Gastrocnemius medialis (tissue), 4 donors: ENCODE measurements around the gene ZNF507. TPM values are rescaled to one million over a fixed set of nuclear protein-coding genes. Genes with fewer than 3 reads are reported as not detected.

ENCODE experiments used
- ATAC-seq, 2 donors: fragments of 150-250 bp; one replicate each; pipeline ENCODE4 v1.9.1; 2016
- DNase-seq, 2 donors: peaks; one replicate each; pipeline ENCODE4 v3.0.0-alpha.2; 2019
- H3K27ac ChIP-seq, 4 donors: fragments of 200-600 bp; sonication (generic); 1 replicate in 1 of 4; 2 replicates in 3 of 4; pipeline ENCODE4 v1.5.1; 2016 to 2018; ENCODE audit warnings: mild to moderate bottlenecking in 2 of 4, moderate library complexity in 1 of 4
- H3K27me3 ChIP-seq, 3 donors: fragments of 200-600 bp; sonication (generic) in 2 of 3; 1 replicate in 1 of 3; 2 replicates in 2 of 3; pipeline versions ENCODE4 v1.5.1 to v1.6.0; 2016 to 2019; ENCODE audit warnings: mild to moderate bottlenecking in 1 of 3, moderate library complexity in 1 of 3
- H3K36me3 ChIP-seq, 2 donors: fragments of 200-600 bp; sonication (generic) in 1 of 2; one replicate each; pipeline ENCODE4 v1.5.1; 2017 to 2018
- H3K4me1 ChIP-seq, 2 donors: fragments of 200-600 bp; sonication (generic) in 1 of 2; one replicate each; pipeline ENCODE4 v1.5.1; 2016 to 2017; ENCODE audit warnings: mild to moderate bottlenecking in 2 of 2
- H3K4me3 ChIP-seq, 4 donors: fragments of 200-600 bp; sonication (generic) in 3 of 4; 1 replicate in 1 of 4; 2 replicates in 3 of 4; pipeline ENCODE4 v1.5.1; 2016 to 2019; ENCODE audit warnings: mild to moderate bottlenecking in 2 of 4
- H3K9me3 ChIP-seq, 3 donors: fragments of 200-600 bp; sonication (generic) in 2 of 3; 1 replicate in 1 of 3; 2 replicates in 2 of 3; pipeline ENCODE4 v1.5.1; 2016 to 2019
- CTCF ChIP-seq, 5 experiments: fragments of 450-650 bp in 3 of 5; fragments of 200-600 bp in 2 of 5; sonication (generic) in 2 of 5; IDR thresholded peaks in 4 of 5; conservative IDR thresholded peaks in 1 of 5; 1 replicate in 4 of 5; 2 replicates in 1 of 5; pipeline ENCODE4 v1.5.1; 2016 to 2019; ENCODE audit warnings: antibody characterized with exemption in 5 of 5, mild to moderate bottlenecking in 3 of 5, moderate library complexity in 3 of 5
- POLR2A ChIP-seq, 2 donors: fragments of 450-650 bp; IDR thresholded peaks; one replicate each; pipeline ENCODE4 v1.6.1; 2017; ENCODE audit warnings: antibody characterized with exemption in 2 of 2, mild to moderate bottlenecking in 2 of 2, moderate library complexity in 2 of 2
- in situ Hi-C, 4 donors: fragments of 200-750 bp; cut with MboI; loops; one replicate each; pipeline versions ENCODE4 v1.15.0 to v1.8.0; 2017; ENCODE audit warnings: low sequenced_read_pairs in 4 of 4
- intact Hi-C: fragments of 100-400 bp; cut with DNase I; formaldehyde crosslinking; loops from one replicate; pipeline ENCODE4 v1.15.1; 2023; ENCODE audit warnings: low total_unique reads
- total RNA-seq, 4 donors: library from RNA; depleted of rRNA; stranded (reverse); fragments of >200 nt; gene quantifications; one replicate each; pipeline versions ENCODE4 v1.1.0 to v1.2.3, GENCODE V29; 2016

ZNF507 gene
- total RNA-seq, 4 donors from 2014 or later, result 11.9 to 21.8 (median 17.8) TPM

GRCh38 chr19:32396046-32396652, 50.7 kb downstream of the ZNF507 start:
- TF ChIP-seq POLR2A (IDR thresholded peaks at IDR 0.05) (no peak), CTCF (IDR thresholded peaks at IDR 0.05 in 4 of 5, conservative IDR thresholded peaks at IDR 0.05 in 1 of 5) (no peak)
- no peak overlapping the region for H3K4me3 ChIP-seq
- H3K4me1 ChIP-seq, result no peaks in the 10 kb centered on the region
- DNase-seq, result no peak
- no peak for ATAC-seq
- H3K27ac ChIP-seq, result no peak overlapping the region
- H3K27me3 ChIP-seq, result no peaks in the 10 kb centered on the region
- in situ Hi-C loops (no loop called here), intact Hi-C loops (no loop called here)
- H3K9me3 ChIP-seq, result no peaks in the 10 kb centered on the region
- no peaks in the 10 kb centered on the region for H3K36me3 ChIP-seq

- Histone ChIP-seq H3K4me3 (no peak overlapping the region), H3K9me3 (no peaks in the 10 kb centered on the region), H3K27me3 (no peaks in the 10 kb centered on the region), H3K36me3 (no peaks in the 10 kb centered on the region), H3K4me1 (no peaks in the 10 kb centered on the region), H3K27ac (no peak overlapping the region)
- in situ Hi-C loops, result no loop called here
- DNase-seq, result no peak
- no peak for ATAC-seq
- TF ChIP-seq POLR2A (IDR thresholded peaks at IDR 0.05) (no peak), CTCF (IDR thresholded peaks at IDR 0.05 in 4 of 5, conservative IDR thresholded peaks at IDR 0.05 in 1 of 5) (no peak)
- intact Hi-C loops, result no loop called here
Observed at GRCh38 chr19:32397671-32398101, 52.3 kb downstream of the ZNF507 start.

- no peak for DNase-seq
- Histone ChIP-seq H3K9me3 (no peaks in the 10 kb centered on the region), H3K27ac (no peak overlapping the region), H3K4me3 (no peak overlapping the region), H3K4me1 (peaks cover 12 to 20% of the 10 kb centered on the region in 2 donors), H3K27me3 (no peaks in the 10 kb centered on the region), H3K36me3 (no peaks in the 10 kb centered on the region)
- TF ChIP-seq POLR2A (IDR thresholded peaks at IDR 0.05) (no peak), CTCF (IDR thresholded peaks at IDR 0.05 in 4 of 5, conservative IDR thresholded peaks at IDR 0.05 in 1 of 5) (no peak)
- ATAC-seq, result no peak
- in situ Hi-C loops, result loop anchor here in 2 of 4 donors (10.0 kb wide), 2 partner anchors 47 to 67 kb away; no protein-coding TSS in a partner anchor
- intact Hi-C loops, result no loop called here
Observed at GRCh38 chr19:32401992-32402391, 56.6 kb downstream of the ZNF507 start.

- intact Hi-C loops (no loop called here), in situ Hi-C loops (loop anchor here in 2 of 4 donors (10.0 kb wide), 2 partner anchors 49 to 69 kb away; no protein-coding TSS in a partner anchor)
Observed at GRCh38 chr19:32403291-32403995, 58.0 kb downstream of the ZNF507 start.

More at GRCh38 chr19:32403291-32403995, 58.0 kb downstream of the ZNF507 start:
- peaks cover 0 to 6% of the 10 kb centered on the region in 2 donors for H3K36me3 ChIP-seq
- TF ChIP-seq CTCF (IDR thresholded peaks at IDR 0.05 in 4 of 5, conservative IDR thresholded peaks at IDR 0.05 in 1 of 5) (no peak), POLR2A (IDR thresholded peaks at IDR 0.05) (no peak)
- peaks cover 12 to 20% of the 10 kb centered on the region in 2 donors for H3K4me1 ChIP-seq
- no peak overlapping the region for H3K4me3 ChIP-seq
- ATAC-seq (no peak), DNase-seq (no peak)
- H3K27me3 ChIP-seq, result no peaks in the 10 kb centered on the region
- no peak overlapping the region for H3K27ac ChIP-seq
- no peaks in the 10 kb centered on the region for H3K9me3 ChIP-seq
